Endothelial cell of umbilical vein (primary cell): ENCODE data around the gene DMBT1. TPM values are rescaled to one million over a fixed set of nuclear protein-coding genes. Genes with fewer than 3 reads are reported as not detected.
A peak's percentile ranks its signal among the peaks of the same experiment; 100 is the strongest.

ENCODE experiments used
- BruUV-seq: library from RNA; stranded (reverse); fragments of 400-500 nt; replicated peaks from 2 replicates; lab custom pipeline; 2021; lab: Mats Ljungman, UMichigan
- CTCF ChIA-PET: fragments of 300-600, 350-600 bp; sonication (Branson Sonifier 250); formaldehyde crosslinking; loops from one replicate; lab custom pipeline; 2021; ENCODE audit warnings: antibody characterized with exemption, inconsistent platforms; lab: Charles Lee
- POLR2A ChIA-PET: fragments of 300-600, 350-600 bp; sonication (Branson Sonifier 250); formaldehyde crosslinking; loops from one replicate; lab custom pipeline; 2021; ENCODE audit warnings: antibody characterized with exemption, inconsistent platforms; lab: Charles Lee
- DNase-seq: peaks from one replicate; pipeline ENCODE4 v3.0.0-alpha.2; 2011; ENCODE audit warnings: low read depth, low spot score
- FAIRE-seq: peaks from 2 replicates; lab custom pipeline; 2011; peaks lifted over from hg19 to GRCh38; lab: Jason Lieb, UNC
- H2AFZ ChIP-seq: 2 replicates; pipeline ENCODE4 v1.6.0; 2012; ENCODE audit warnings: low read depth, low read length, control low read depth, inconsistent platforms
- H3K27ac ChIP-seq: 2 replicates; pipeline ENCODE4 v1.5.1; 2011; ENCODE audit warnings: low read depth, mild to moderate bottlenecking, control low read depth, low read length, moderate library complexity; ENCODE audit not compliant: insufficient read depth
- H3K27me3 ChIP-seq, 2 experiments: 2 replicates each; pipeline versions ENCODE4 v1.6.0 to v1.6.1; 2011; ENCODE audit warnings: low read length in 2 of 2, mixed read lengths in 1 of 2; ENCODE audit not compliant: control insufficient read depth in 2 of 2, insufficient read depth in 2 of 2
- H3K36me3 ChIP-seq, 2 experiments: 2 replicates in 1 of 2; 3 replicates in 1 of 2; pipeline ENCODE4 v1.5.1; 2011; ENCODE audit warnings: low read length in 2 of 2, mild to moderate bottlenecking in 1 of 2, moderate library complexity in 1 of 2; ENCODE audit not compliant: control insufficient read depth in 2 of 2, insufficient read depth in 2 of 2; ENCODE audit errors: extremely low read depth in 1 of 2
- H3K4me1 ChIP-seq: 3 replicates; pipeline ENCODE4 v1.5.1; 2011; ENCODE audit warnings: mild to moderate bottlenecking, low read length; ENCODE audit not compliant: control insufficient read depth, insufficient read depth; ENCODE audit errors: extremely low read depth
- H3K4me2 ChIP-seq: 2 replicates; pipeline ENCODE4 v1.6.1; 2011; ENCODE audit warnings: low read length, control low read depth, mixed read lengths; ENCODE audit not compliant: insufficient read depth
- H3K4me3 ChIP-seq, 3 experiments: fragments of 200-600 bp in 1 of 3; sonication (generic), shearing (Covaris generic) in 1 of 3; replicated peaks in 1 of 3; 2 replicates each; pipeline ENCODE4 v1.5.1; 2011 to 2016; ENCODE audit warnings: control low read depth in 3 of 3, low read length in 3 of 3, mild to moderate bottlenecking in 2 of 3, inconsistent platforms in 1 of 3, low read depth in 1 of 3, moderate library complexity in 1 of 3; ENCODE audit not compliant: insufficient read depth in 1 of 3
- H3K79me2 ChIP-seq: 2 replicates; pipeline ENCODE4 v1.6.0; 2012; ENCODE audit warnings: low read length, inconsistent platforms; ENCODE audit not compliant: control insufficient read depth, insufficient read depth
- H3K9ac ChIP-seq: replicated peaks from 2 replicates; pipeline ENCODE3; 2011; ENCODE audit warnings: low read length, control low read depth; ENCODE audit not compliant: insufficient read depth; ENCODE audit errors: extremely low read depth
- H3K9me1 ChIP-seq: replicated peaks from 3 replicates; pipeline ENCODE4 v1.6.0; 2011; ENCODE audit warnings: mild to moderate bottlenecking, low read length; ENCODE audit not compliant: control insufficient read depth, insufficient read depth; ENCODE audit errors: extremely low read depth
- H3K9me3 ChIP-seq: replicated peaks from 2 replicates; pipeline ENCODE4 v1.5.1; 2012; ENCODE audit warnings: low read length, inconsistent platforms; ENCODE audit not compliant: control insufficient read depth, insufficient read depth
- H4K20me1 ChIP-seq: replicated peaks from 2 replicates; pipeline ENCODE3; 2011; ENCODE audit warnings: mild to moderate bottlenecking, low read length; ENCODE audit not compliant: control insufficient read depth, insufficient read depth; ENCODE audit errors: extremely low read depth
- CTCF ChIP-seq, 2 donors: IDR thresholded peaks; 1 replicate in 1 of 2; 2 replicates in 1 of 2; pipeline ENCODE4 v1.5.1; 2011; ENCODE audit warnings: low read length in 2 of 2, mild to moderate bottlenecking in 2 of 2, moderate library complexity in 2 of 2, control low read depth in 1 of 2, inconsistent platforms in 1 of 2, low read depth in 1 of 2; ENCODE audit not compliant: insufficient read depth in 1 of 2; ENCODE audit errors: extremely low read depth in 1 of 2
- GATA2 ChIP-seq: IDR thresholded peaks from 2 replicates; pipeline ENCODE4 v1.7.0; 2011; ENCODE audit warnings: low read depth, mild to moderate bottlenecking, moderate library complexity, mixed read lengths, low read length; ENCODE audit not compliant: insufficient read length, insufficient read depth
- JUN ChIP-seq: IDR thresholded peaks from 2 replicates; pipeline ENCODE4 v1.6.1; 2011; ENCODE audit warnings: borderline replicate concordance, low read depth; ENCODE audit not compliant: insufficient read length, insufficient read depth
- MAX ChIP-seq: IDR thresholded peaks from 2 replicates; pipeline ENCODE4 v1.6.1; 2011; ENCODE audit not compliant: insufficient read depth, insufficient read length
- MYC ChIP-seq: IDR thresholded peaks from one replicate; pipeline ENCODE4 v1.6.1; 2011; ENCODE audit warnings: mild to moderate bottlenecking, low read depth, low read length
- POLR2A ChIP-seq: IDR thresholded peaks from 2 replicates; pipeline ENCODE4 v1.6.1; 2012; ENCODE audit warnings: low read depth, mild to moderate bottlenecking, control low read depth, low read length
- POLR2AphosphoS5 ChIP-seq: IDR thresholded peaks from 2 replicates; pipeline ENCODE4 v1.6.1; 2012; ENCODE audit warnings: low read depth, mild to moderate bottlenecking, control low read depth, low read length, moderate library complexity; ENCODE audit not compliant: insufficient read depth
- dilution Hi-C: fragments of 300-500 bp; cut with MboI; formaldehyde crosslinking; loops from one replicate; pipeline ENCODE4 v1.15.0; 2019; ENCODE audit warnings: low sequenced_read_pairs; ENCODE audit not compliant: extremely low pct_ligation_motif_present
- intact Hi-C: fragments of 100-400 bp; cut with micrococcal nuclease; formaldehyde crosslinking; loops from one replicate; pipeline ENCODE4 v1.10.0; 2022
- polyA plus RNA-seq, 4 experiments: library from polyadenylated mRNA; depleted of rRNA in 3 of 4; stranded (reverse) in 3 of 4; unstranded in 1 of 4; fragments of >200 nt; gene quantifications; 2 replicates each; pipeline versions ENCODE4 v1.2.1 to v1.2.3, GENCODE V29; 2011 to 2012; ENCODE audit warnings: missing spikeins in 1 of 4
- total RNA-seq: library from RNA; stranded (reverse); gene quantifications from 2 replicates; pipeline ENCODE4 v1.2.3, GENCODE V29; 2021

The DMBT1 gene
- total and polyA plus RNA-seq, 2 donors (not counting 3 experiments of a cell fraction or from before 2014, with no cell fraction given), result 0.01 TPM; not detected in 1

- POLR2A ChIA-PET, result no interaction called here
- BruUV-seq, result no TSS peak
- DNase-seq, result peak; percentile 60
Measured at GRCh38 chr10:122541541-122542002, 19.0 kb upstream of the DMBT1 start.

More at GRCh38 chr10:122541541-122542002, 19.0 kb upstream of the DMBT1 start:
- no peak overlapping the region for H3K27ac ChIP-seq
- H3K9ac ChIP-seq, result no peak overlapping the region
- no peaks in the 10 kb centered on the region for H4K20me1 ChIP-seq
- no peaks in the 10 kb centered on the region for H3K79me2 ChIP-seq
- TF ChIP-seq MAX (no peak), GATA2 (peak; percentile 78), JUN (no peak), CTCF (IDR thresholded peaks at IDR 0.05; ENCODE audit: extremely low read depth in 1 of 2, insufficient read depth in 1 of 2, low read depth in 1 of 2, low read length in 2 of 2) (no peak), MYC (no peak), POLR2A (no peak), POLR2AphosphoS5 (no peak)
- peaks cover 6% of the 10 kb centered on the region for H3K4me1 ChIP-seq
- intact Hi-C loops, result loop anchor here (1.0 kb wide), 1 partner anchor 11 kb away; no protein-coding TSS in a partner anchor
- CTCF ChIA-PET, result interaction anchor here (0.7 to 1.7 kb wide), 2 partner anchors 12 to 24 kb away, joined by 4 to 11 read pairs; no protein-coding TSS in a partner anchor
- no peaks in the 10 kb centered on the region for H3K9me3 ChIP-seq
- H3K4me3 ChIP-seq, result no peak overlapping the region
- dilution Hi-C loops, result no loop called here
- H2AFZ ChIP-seq, result no peak overlapping the region
- no peaks in the 10 kb centered on the region for H3K27me3 ChIP-seq
- H3K4me2 ChIP-seq, result no peak overlapping the region
- no peaks in the 10 kb centered on the region for H3K9me1 ChIP-seq
- H3K36me3 ChIP-seq, result no peaks in the 10 kb centered on the region
- peak; percentile 84 for FAIRE-seq
